Measurements from ENCODE around the gene SSTR5. TPM values are rescaled to one million over a fixed set of nuclear protein-coding genes. Genes with fewer than 3 reads are reported as not detected.

SSTR5 gene
- total RNA-seq, 4 donors from 2014 or later = not detected

DNA sequence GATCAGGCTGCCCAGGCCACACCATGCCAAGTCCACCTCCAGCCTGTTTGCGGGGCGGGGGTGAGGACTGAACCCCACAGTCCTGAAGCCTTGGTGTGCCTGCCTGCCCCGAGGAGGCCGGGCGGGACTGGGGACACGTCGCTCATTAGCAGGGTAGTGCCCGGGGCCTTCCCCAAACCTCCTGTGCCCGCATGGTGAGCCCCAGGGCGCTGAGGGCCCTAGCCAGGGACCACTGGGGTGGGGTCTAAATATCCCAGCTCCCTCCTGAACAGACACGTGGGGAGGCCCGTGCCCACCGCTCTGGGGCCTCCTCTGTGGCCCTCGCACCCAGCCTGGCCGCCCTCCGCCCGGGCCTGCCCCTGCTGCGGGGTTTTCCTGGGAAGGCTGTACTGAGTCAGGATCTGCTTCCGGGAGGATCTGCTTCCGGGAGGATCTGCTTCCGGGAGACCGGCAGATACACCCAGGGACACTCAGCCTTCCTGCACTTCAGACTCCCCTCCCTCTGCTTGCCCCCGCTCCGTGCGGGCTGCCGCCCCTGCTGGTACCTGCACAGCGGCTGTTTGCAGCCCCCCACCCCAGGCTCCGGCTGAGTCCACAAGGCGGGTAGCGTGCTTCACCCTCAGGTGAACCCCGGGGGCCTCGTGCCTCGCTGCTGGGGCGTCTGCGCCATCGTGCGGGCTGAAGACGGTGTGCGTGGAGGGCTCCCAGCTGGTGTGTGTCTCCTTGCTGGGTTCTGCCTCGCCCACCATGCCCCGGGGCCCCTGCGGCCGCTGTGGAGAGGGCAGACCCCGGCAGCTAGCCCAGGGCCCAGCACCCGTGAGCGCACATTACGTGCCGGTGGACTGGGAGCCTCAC lies 56.8 kb downstream of the SSTR5 start:
- Histone ChIP-seq H3K27me3 (no peaks in the 10 kb centered on the region), H3K36me3 (no peaks in the 10 kb centered on the region)

DNA sequence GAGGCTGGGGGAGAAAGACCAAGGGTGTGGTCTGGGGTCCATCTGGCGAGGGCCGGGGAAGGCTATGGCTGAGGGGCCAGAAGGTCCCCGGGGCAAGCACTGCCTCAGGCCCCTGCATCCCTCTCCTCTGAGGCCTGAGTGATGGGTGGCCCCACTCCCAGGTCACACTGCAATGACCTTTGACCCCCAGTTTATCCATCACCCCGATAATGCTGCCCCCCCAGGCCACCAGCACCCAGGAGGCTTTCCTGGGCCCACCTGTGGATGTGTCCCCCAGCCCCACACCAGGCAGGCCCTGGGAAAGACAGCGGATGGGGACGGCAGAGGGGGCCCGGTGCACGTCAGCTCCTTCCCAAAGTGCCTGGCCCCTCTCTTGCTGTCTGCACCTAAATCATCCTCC lies 57.8 kb downstream of the SSTR5 start:
- Histone ChIP-seq H3K9me3 (no peaks in the 10 kb centered on the region), H3K4me3 (no peak overlapping the region), H3K27me3 (no peaks in the 10 kb centered on the region), H3K36me3 (no peaks in the 10 kb centered on the region), H3K4me1 (peaks cover 0 to 3% of the 10 kb centered on the region in 2 donors), H3K27ac (no peak overlapping the region)
- TF ChIP-seq, protein P1, sequence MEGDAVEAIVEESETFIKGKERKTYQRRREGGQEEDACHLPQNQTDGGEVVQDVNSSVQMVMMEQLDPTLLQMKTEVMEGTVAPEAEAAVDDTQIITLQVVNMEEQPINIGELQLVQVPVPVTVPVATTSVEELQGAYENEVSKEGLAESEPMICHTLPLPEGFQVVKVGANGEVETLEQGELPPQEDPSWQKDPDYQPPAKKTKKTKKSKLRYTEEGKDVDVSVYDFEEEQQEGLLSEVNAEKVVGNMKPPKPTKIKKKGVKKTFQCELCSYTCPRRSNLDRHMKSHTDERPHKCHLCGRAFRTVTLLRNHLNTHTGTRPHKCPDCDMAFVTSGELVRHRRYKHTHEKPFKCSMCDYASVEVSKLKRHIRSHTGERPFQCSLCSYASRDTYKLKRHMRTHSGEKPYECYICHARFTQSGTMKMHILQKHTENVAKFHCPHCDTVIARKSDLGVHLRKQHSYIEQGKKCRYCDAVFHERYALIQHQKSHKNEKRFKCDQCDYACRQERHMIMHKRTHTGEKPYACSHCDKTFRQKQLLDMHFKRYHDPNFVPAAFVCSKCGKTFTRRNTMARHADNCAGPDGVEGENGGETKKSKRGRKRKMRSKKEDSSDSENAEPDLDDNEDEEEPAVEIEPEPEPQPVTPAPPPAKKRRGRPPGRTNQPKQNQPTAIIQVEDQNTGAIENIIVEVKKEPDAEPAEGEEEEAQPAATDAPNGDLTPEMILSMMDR (IDR thresholded peaks at IDR 0.05) = no peak
- no peak for TF ChIP-seq POLR2A (IDR thresholded peaks at IDR 0.05)
- intact Hi-C loops (cut with DNase I; ENCODE audit: low total_unique reads) = no loop called here
- DNase-seq = no peak

More for the DNA sequence above, 56.8 kb downstream of the SSTR5 start:
- no peak overlapping the region for H3K4me3 ChIP-seq
- TF ChIP-seq, protein P1 (IDR thresholded peaks at IDR 0.05) = no peak
- TF ChIP-seq POLR2A (IDR thresholded peaks at IDR 0.05) = no peak
- H3K4me1 ChIP-seq = peaks cover 0 to 4% of the 10 kb centered on the region in 2 donors
- H3K27ac ChIP-seq = no peak overlapping the region
- no peaks in the 10 kb centered on the region for H3K9me3 ChIP-seq
- intact Hi-C loops (cut with DNase I; ENCODE audit: low total_unique reads) = no loop called here
- no peak for DNase-seq

Other genes with a start within 250 kb of the SSTR5 start
- 10 to 100 TPM; 21.8 to 47.9 (median 36.0) TPM for gene LMF1, start 101.8 kb upstream of the SSTR5 start, total RNA-seq
- gene SOX8, start 91.0 kb upstream of the SSTR5 start, total RNA-seq = 1 to 10 TPM in 2 of 4 donors, under 1 TPM in 1, not detected in 1; under 0.01 to 6.4 (median 1.1) TPM
- not detected for gene C1QTNF8, start 23.5 kb downstream of the SSTR5 start, total RNA-seq
- gene CACNA1H, start 80.4 kb downstream of the SSTR5 start, total RNA-seq = 10 to 100 TPM in 3 of 4 donors, 1 to 10 TPM in 1; 6.8 to 94.5 (median 27.6) TPM
- 1 to 10 TPM in 1 of 4 donors, not detected in 3; 1.5 TPM for gene TPSG1, start 152.5 kb downstream of the SSTR5 start, total RNA-seq
- gene TPSB2, start 157.4 kb downstream of the SSTR5 start, total RNA-seq = 100 to 1,000 TPM in 1 of 4 donors, 10 to 100 TPM in 2, 1 to 10 TPM in 1; 4.1 to 108 (median 29.0) TPM
- 10 to 100 TPM in 3 of 4 donors, 1 to 10 TPM in 1; 3.9 to 96.2 (median 14.2) TPM for gene TPSAB1, start 168.0 kb downstream of the SSTR5 start, total RNA-seq
- 1 to 10 TPM in 1 of 4 donors, under 1 TPM in 1, not detected in 2; 0.52 to 2.8 TPM for gene TPSD1, start 183.3 kb downstream of the SSTR5 start, total RNA-seq
- gene UBE2I, start 236.9 kb downstream of the SSTR5 start, total RNA-seq = 100 to 1,000 TPM in 1 of 4 donors, 10 to 100 TPM in 3; 25.9 to 133 (median 63.0) TPM

All from uterus (tissue), 4 donors.